ENCODE measurements around the gene BTRC.

DNA sequence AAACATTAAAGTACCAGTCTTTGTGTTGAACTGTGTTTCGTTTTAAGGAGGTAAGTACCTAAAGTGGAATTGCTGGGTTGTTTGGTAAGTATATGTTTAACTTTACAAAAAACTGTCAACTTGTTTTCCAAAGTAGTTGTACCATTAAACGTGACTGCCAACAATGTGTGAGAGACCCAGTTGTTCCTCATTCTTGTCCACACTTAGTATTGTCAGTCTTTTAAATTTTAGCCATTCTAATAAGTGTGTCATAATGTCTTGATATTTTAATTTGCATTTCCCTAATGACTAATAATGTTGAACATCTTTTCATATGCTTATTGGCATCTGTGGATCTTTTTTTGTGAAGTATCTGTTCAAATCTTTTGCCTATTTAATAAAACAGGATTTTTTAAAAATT is 159.8 kb downstream of the BTRC start:
- no peak for TF ChIP-seq ARNT (IDR thresholded peaks at IDR 0.05)
- TF ChIP-seq FOXA1 (IDR thresholded peaks at IDR 0.05): no peak
- TF ChIP-seq ELF4 (IDR thresholded peaks at IDR 0.05): no peak
- TF ChIP-seq FOXK2 (IDR thresholded peaks at IDR 0.05): no peak
